Measurements from ENCODE around the gene PLD2. TPM values are rescaled to one million over a fixed set of nuclear protein-coding genes. Genes with fewer than 3 reads are reported as not detected.

The PLD2 gene
- total RNA-seq (2014; rRNA removed; shearing (Covaris generic); ENCODE audit: low replicate concordance) = 6.1 and 31.9 TPM in 2 replicates

- in situ Hi-C loops (cut with HindIII; ENCODE audit: low pct_unique_long_range_greater_than_20kb, low sequenced_read_pairs) = no loop called here
- peak; percentile 49 for DNase-seq (ENCODE audit: low read depth)
Measured at GRCh38 chr17:4806777-4807604, at the start of gene PLD2. PLD2 (plus strand) TSS chr17:4807152; CDS start chr17:4807773, 621 bp downstream.

GRCh38 chr17:4759776-4760236 lies 47.1 kb upstream of the PLD2 start:
- in situ Hi-C loops (cut with HindIII; ENCODE audit: low pct_unique_long_range_greater_than_20kb, low sequenced_read_pairs) = no loop called here
- DNase-seq (ENCODE audit: low read depth) = no peak

- in situ Hi-C loops (cut with HindIII; ENCODE audit: low pct_unique_long_range_greater_than_20kb, low sequenced_read_pairs) = no loop called here
- no peak for DNase-seq (ENCODE audit: low read depth)
Measured at GRCh38 chr17:4764595-4764994, 42.4 kb upstream of the PLD2 start.

- in situ Hi-C loops (cut with HindIII; ENCODE audit: low pct_unique_long_range_greater_than_20kb, low sequenced_read_pairs) = no loop called here
- no peak for DNase-seq (ENCODE audit: low read depth)
Measured at GRCh38 chr17:4766201-4766600, 40.8 kb upstream of the PLD2 start.

GRCh38 chr17:4766723-4767122 lies 40.2 kb upstream of the PLD2 start:
- in situ Hi-C loops (cut with HindIII; ENCODE audit: low pct_unique_long_range_greater_than_20kb, low sequenced_read_pairs) = no loop called here
- no peak for DNase-seq (ENCODE audit: low read depth)

- DNase-seq (ENCODE audit: low read depth) = no peak
- in situ Hi-C loops (cut with HindIII; ENCODE audit: low pct_unique_long_range_greater_than_20kb, low sequenced_read_pairs) = no loop called here
Measured at GRCh38 chr17:4768298-4768697, 38.7 kb upstream of the PLD2 start.

GRCh38 chr17:4769628-4770027 lies 37.3 kb upstream of the PLD2 start:
- in situ Hi-C loops (cut with HindIII; ENCODE audit: low pct_unique_long_range_greater_than_20kb, low sequenced_read_pairs) = no loop called here
- no peak for DNase-seq (ENCODE audit: low read depth)

- in situ Hi-C loops (cut with HindIII; ENCODE audit: low pct_unique_long_range_greater_than_20kb, low sequenced_read_pairs) = no loop called here
- DNase-seq (ENCODE audit: low read depth) = no peak
Measured at GRCh38 chr17:4771519-4772234, 35.3 kb upstream of the PLD2 start, which contains the start of gene TM4SF5. TM4SF5 (plus strand) TSS chr17:4771886; CDS start chr17:4771923, 37 bp downstream.

- no peak for DNase-seq (ENCODE audit: low read depth)
- in situ Hi-C loops (cut with HindIII; ENCODE audit: low pct_unique_long_range_greater_than_20kb, low sequenced_read_pairs) = no loop called here
Measured at GRCh38 chr17:4772235-4772613, 34.7 kb upstream of the PLD2 start.

GRCh38 chr17:4777969-4778760 lies 28.8 kb upstream of the PLD2 start:
- DNase-seq (ENCODE audit: low read depth) = no peak
- in situ Hi-C loops (cut with HindIII; ENCODE audit: low pct_unique_long_range_greater_than_20kb, low sequenced_read_pairs) = no loop called here

- in situ Hi-C loops (cut with HindIII; ENCODE audit: low pct_unique_long_range_greater_than_20kb, low sequenced_read_pairs) = no loop called here
- DNase-seq (ENCODE audit: low read depth) = no peak
Measured at GRCh38 chr17:4780325-4780955, 26.5 kb upstream of the PLD2 start.

GRCh38 chr17:4782652-4783051 lies 24.3 kb upstream of the PLD2 start:
- in situ Hi-C loops (cut with HindIII; ENCODE audit: low pct_unique_long_range_greater_than_20kb, low sequenced_read_pairs) = no loop called here
- DNase-seq (ENCODE audit: low read depth) = no peak

GRCh38 chr17:4785311-4786105 lies 21.4 kb upstream of the PLD2 start:
- in situ Hi-C loops (cut with HindIII; ENCODE audit: low pct_unique_long_range_greater_than_20kb, low sequenced_read_pairs) = no loop called here
- no peak for DNase-seq (ENCODE audit: low read depth)

GRCh38 chr17:4786106-4786511 lies 20.8 kb upstream of the PLD2 start, which contains the start of gene VMO1:
VMO1 (minus strand) TSS chr17:4786364; CDS start chr17:4786352, 12 bp downstream.
- no peak for DNase-seq (ENCODE audit: low read depth)
- in situ Hi-C loops (cut with HindIII; ENCODE audit: low pct_unique_long_range_greater_than_20kb, low sequenced_read_pairs) = no loop called here

GRCh38 chr17:4786516-4786915 lies 20.4 kb upstream of the PLD2 start:
- DNase-seq (ENCODE audit: low read depth) = no peak
- in situ Hi-C loops (cut with HindIII; ENCODE audit: low pct_unique_long_range_greater_than_20kb, low sequenced_read_pairs) = no loop called here

GRCh38 chr17:4788159-4788806 lies 18.7 kb upstream of the PLD2 start:
- no peak for DNase-seq (ENCODE audit: low read depth)
- in situ Hi-C loops (cut with HindIII; ENCODE audit: low pct_unique_long_range_greater_than_20kb, low sequenced_read_pairs) = no loop called here

All from Caki2 (cell line).